ENCODE measurements around the gene PIP4K2A. TPM values are rescaled to one million over a fixed set of nuclear protein-coding genes. Genes with fewer than 3 reads are reported as not detected.

PIP4K2A gene
- total RNA-seq: 40.8 and 90.1 TPM in 2 replicates

DNA sequence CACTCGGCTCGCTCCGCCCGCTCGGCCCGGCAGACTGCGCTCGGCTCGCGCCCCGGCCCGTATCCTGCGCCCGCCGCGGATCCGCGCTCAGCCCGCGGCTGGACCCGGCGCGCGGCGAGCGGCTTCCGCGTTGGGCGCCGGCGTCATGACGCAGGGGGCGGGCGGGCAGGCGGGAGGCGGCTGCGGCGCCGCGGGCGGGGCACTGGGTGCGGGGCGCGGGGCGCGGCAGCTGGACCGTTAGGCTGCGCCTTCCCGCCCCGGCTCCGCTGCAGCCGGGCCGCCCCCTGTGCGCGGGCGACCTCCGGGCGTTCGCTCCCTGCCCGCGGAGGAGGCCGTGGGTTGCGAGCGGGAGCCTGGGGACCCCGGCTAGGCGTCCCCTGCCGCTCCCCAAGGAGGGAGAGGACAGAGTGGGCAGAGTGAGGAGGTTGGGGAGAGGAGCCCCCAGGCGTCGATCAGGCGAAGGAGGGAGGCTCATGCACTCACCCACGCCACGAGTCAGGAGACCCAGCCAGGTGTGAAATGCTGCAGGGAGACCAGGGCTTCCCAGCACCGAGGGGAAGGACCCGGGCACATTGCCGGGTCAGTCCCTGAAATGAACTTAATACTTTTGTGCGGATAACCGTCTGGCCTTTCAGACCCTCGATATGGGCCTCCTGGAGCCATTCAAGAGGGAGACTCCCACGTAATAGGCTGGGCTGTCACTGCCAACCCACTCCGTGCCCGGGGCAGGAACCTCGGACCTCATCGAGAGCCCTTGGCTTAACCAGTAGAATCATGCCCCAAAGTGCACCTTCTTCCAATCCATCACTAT lies at the start of gene PIP4K2A:
TSS of gene PIP4K2A (minus strand) at position 100 of the 811 bp plus-strand sequence. CDS start 252 bp downstream, outside the sequence.

Other genes with a start within 250 kb of the PIP4K2A start
- gene ARMC3, start 213.5 kb upstream of the PIP4K2A start, total RNA-seq: not detected in 2 replicates